ENCODE results near the gene AKAP6.

The AKAP6 gene

DNA sequence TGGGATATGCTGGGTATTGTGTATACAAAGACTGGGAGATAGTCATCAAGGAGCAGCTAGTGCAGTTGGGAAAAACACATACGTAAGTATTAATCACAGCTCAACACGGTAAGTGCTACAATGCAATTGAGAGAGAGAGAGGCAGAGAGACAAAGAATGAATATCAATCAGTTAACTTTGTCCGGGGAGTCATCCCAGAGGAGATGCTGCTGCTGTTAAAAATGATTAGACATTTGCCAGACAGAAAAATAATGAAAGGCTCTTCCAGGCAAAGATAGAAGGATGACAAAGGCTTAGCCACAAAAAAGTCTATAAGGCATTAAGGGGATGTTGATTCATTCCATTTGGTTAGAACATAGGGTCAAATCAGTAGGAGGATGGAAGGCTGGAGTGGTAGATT is 45.1 kb downstream of the AKAP6 start:
- H3K27ac ChIP-seq: no peak overlapping the region
- TF ChIP-seq, protein P1, sequence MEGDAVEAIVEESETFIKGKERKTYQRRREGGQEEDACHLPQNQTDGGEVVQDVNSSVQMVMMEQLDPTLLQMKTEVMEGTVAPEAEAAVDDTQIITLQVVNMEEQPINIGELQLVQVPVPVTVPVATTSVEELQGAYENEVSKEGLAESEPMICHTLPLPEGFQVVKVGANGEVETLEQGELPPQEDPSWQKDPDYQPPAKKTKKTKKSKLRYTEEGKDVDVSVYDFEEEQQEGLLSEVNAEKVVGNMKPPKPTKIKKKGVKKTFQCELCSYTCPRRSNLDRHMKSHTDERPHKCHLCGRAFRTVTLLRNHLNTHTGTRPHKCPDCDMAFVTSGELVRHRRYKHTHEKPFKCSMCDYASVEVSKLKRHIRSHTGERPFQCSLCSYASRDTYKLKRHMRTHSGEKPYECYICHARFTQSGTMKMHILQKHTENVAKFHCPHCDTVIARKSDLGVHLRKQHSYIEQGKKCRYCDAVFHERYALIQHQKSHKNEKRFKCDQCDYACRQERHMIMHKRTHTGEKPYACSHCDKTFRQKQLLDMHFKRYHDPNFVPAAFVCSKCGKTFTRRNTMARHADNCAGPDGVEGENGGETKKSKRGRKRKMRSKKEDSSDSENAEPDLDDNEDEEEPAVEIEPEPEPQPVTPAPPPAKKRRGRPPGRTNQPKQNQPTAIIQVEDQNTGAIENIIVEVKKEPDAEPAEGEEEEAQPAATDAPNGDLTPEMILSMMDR (conservative IDR thresholded peaks at IDR 0.05): no peak
- TF ChIP-seq ZFX (IDR thresholded peaks at IDR 0.05): no peak

DNA sequence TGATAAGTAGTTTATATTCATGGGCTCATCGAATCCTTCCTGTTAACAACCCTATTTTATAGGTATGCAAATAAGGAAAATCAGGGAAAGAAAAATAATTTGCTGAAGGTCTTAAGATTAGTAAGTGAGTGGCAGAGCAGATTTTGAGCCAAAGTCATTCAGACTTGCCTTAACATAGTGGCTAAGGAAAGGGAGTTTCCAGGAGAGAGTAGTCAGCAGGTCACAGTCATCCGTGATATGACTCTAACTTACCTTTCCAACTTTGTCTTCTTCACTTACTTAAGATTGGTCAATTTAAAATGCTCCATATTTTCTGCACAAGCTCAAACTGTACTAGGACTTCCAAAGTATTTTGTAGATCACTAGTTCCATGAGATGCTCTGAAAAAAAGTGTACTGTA is 46.6 kb downstream of the AKAP6 start:
- H3K27ac ChIP-seq: no peak overlapping the region
- TF ChIP-seq, protein P1 (conservative IDR thresholded peaks at IDR 0.05): no peak
- no peak for TF ChIP-seq ZFX (IDR thresholded peaks at IDR 0.05)

DNA sequence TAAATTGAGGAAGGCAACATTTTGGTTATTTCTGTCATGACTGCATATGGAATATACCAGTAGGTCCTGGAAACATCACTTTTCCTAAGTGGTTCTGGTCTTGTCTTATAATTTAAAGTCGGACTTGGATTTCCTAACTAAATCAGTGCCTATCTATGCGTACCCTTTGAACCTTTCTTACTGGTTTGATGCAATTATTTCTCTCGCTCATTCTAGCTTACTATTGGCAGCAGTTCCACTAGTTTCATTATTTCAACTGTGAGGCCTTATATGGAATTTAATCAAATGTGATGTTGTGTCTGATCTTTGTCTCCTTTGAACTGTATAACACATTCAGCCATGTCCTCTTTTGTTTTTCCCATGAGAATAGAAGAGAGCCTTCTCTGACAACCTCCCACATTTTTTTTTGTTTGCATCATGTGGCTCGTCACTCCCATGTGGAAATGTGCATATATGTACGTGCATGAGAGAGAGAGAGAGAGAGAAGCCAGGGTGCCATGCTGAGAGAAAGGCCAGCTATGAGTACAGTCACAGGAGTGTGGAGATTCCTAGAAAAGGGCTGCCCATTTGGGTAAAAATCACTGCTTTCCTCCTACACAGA is 48.0 kb downstream of the AKAP6 start:
- H3K27ac ChIP-seq: no peak overlapping the region
- TF ChIP-seq ZFX (IDR thresholded peaks at IDR 0.05): no peak
- TF ChIP-seq, protein P1 (conservative IDR thresholded peaks at IDR 0.05): no peak

DNA sequence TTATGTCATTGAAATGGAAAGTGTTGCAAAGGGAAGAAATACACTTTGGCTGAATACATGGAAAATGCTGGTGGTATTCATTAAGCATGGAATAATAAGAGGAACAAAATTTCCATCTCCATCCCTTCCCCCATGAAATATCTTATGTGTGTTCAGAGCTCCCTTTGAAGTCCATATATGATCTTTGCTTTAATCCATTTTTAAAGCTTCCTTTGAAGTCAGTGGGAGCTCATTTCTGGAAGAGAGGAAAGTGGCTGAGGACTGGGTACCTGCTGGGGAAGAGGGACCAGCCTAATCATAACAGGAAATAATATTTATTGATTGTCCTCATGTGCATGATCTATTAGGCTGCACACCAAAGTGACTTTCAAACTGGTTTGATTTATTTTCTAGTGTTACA is 49.2 kb downstream of the AKAP6 start:
- no peak overlapping the region for H3K27ac ChIP-seq
- no peak for TF ChIP-seq ZFX (IDR thresholded peaks at IDR 0.05)
- TF ChIP-seq, protein P1 (conservative IDR thresholded peaks at IDR 0.05): no peak

DNA sequence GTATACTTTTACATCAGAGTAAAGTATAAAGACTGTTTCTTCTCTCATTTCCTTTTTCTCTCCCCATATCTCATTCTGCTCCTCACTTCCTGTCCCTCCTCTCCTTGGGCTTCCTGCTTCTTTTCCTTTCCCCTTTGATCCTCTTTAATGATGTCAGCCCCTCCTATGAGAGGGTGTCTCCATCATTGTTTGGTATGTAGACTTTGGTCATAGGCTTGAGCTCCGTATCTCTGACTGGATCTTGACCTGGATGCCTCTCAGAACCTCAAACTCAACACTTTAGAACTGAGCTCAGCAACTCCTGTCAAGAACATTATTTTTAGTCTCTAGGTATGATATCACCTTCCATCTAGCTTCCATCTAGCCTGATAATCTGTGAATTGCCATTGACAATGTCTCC is 50.3 kb downstream of the AKAP6 start:
- no peak for TF ChIP-seq ZFX (IDR thresholded peaks at IDR 0.05)
- TF ChIP-seq, protein P1 (conservative IDR thresholded peaks at IDR 0.05): no peak
- H3K27ac ChIP-seq: no peak overlapping the region

DNA sequence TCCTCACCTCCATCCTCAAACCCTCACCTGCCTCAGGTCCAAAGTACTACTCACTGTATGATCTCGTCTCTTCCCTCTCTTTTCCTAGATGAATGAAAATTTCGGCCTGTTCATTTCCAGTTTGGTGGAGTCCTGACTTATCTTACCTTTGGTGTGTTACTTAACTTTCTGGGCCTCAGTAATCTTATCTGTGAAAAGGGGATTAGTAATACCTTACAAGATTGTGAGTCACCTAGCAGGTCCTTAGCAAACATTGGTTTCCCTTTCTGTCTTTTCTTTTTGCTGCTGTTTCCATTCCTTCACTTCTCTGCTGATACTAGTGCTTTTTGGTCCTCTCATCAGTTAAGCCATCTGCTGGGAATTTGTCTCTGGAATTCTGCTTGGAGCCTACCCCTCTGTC is 52.8 kb downstream of the AKAP6 start:
- TF ChIP-seq, protein P1 (conservative IDR thresholded peaks at IDR 0.05): no peak
- TF ChIP-seq ZFX (IDR thresholded peaks at IDR 0.05): no peak
- H3K27ac ChIP-seq: no peak overlapping the region

DNA sequence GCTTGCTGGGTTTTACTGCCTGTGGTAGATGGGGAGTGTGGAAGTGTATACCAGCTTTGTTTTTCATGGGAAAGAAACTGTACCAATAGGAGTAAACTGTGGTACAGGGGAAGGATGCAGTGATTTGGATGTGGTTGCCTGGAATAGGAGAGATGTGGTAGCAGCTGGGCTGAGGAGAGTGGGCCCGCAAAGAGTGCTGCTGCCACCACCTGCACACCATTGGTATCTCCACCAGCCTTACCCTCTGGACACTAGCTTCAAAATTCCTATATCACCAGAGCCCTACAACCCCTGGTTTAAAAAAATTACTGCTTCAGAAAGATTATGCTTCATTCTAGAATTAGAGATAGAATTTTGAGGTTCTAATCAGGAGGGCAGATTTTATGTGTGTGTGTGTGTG is 53.6 kb downstream of the AKAP6 start:
- TF ChIP-seq ZFX (IDR thresholded peaks at IDR 0.05): no peak
- TF ChIP-seq, protein P1 (conservative IDR thresholded peaks at IDR 0.05): peak; percentile 64
- H3K27ac ChIP-seq: no peak overlapping the region
